Measurements from ENCODE around the gene CYTH2. TPM values are rescaled to one million over a fixed set of nuclear protein-coding genes. Genes with fewer than 3 reads are reported as not detected.

The CYTH2 gene
- polyA plus RNA-seq, 1 of the 3 experiments (the other 2 are of a cell fraction), result 69.5 TPM

GRCh38 chr19:48455171-48455907, 13.8 kb upstream of the CYTH2 start, which contains the start of gene KCNJ14:
KCNJ14 (plus strand) TSS chr19:48455574; CDS start chr19:48461725, 6,151 bp downstream.
- 91% methylated on average over 15 of the region's 16 CpGs for WGBS (ENCODE audit: low lambda C conversion rate)
- Histone ChIP-seq H3K36me3 (replicated peaks in 1 of 2; ENCODE audit: control insufficient read depth in 1 of 2, insufficient read depth in 2 of 2, low read length in 1 of 2) (peaks cover 21 to 34% of the 10 kb centered on the region in 2 experiments), H3K27ac (ENCODE audit: low read depth in 2 of 2, low read length in 1 of 2) (no peak within 1 kb of the TSS)

GRCh38 chr19:48455908-48456562, 13.1 kb upstream of the CYTH2 start:
- no peaks in the 10 kb centered on the region for H3K27me3 ChIP-seq (ENCODE audit: insufficient read depth)
- H4K20me1 ChIP-seq (ENCODE audit: insufficient read depth), result no peaks in the 10 kb centered on the region
- H3K4me2 ChIP-seq, result no peak overlapping the region
- H3K27ac ChIP-seq (ENCODE audit: low read depth in 2 of 2, low read length in 1 of 2), result no peak overlapping the region
- no peak overlapping the region for H3K4me3 ChIP-seq (ENCODE audit: low read depth in 2 of 2, low read length in 1 of 2)
- whole genome bisulfite sequencing (ENCODE audit: low lambda C conversion rate), result 100% methylated on average over 4 of the region's 11 CpGs
- H3K9me3 ChIP-seq, result no peaks in the 10 kb centered on the region
- no peaks in the 10 kb centered on the region for H3K9me2 ChIP-seq
- ChIA-PET POLR2A (interaction anchor here (1.1 kb wide), 1 partner anchor 10 kb away, joined by 3 read pairs; the partner anchor contains the start of gene GRWD1), CTCF (interaction anchor here (1.1 kb wide), 1 partner anchor 10 kb away, joined by 5 read pairs; the partner anchor contains the start of gene GRWD1)
- H3K79me2 ChIP-seq (ENCODE audit: insufficient read depth), result peaks cover 8% of the 10 kb centered on the region; the same call in 1 of the 2 replicates
- no peak overlapping the region for H2AFZ ChIP-seq (ENCODE audit: low read depth)
- no peak overlapping the region for H3K9ac ChIP-seq
- peak; percentile 26 for DNase-seq
- no peak for TF ChIP-seq RAD21 (IDR thresholded peaks at IDR 0.05; ENCODE audit: low read length)
- no peak for TF ChIP-seq SIN3A (IDR thresholded peaks at IDR 0.05; ENCODE audit: borderline replicate concordance, low read depth, low read length)
- no peak for TF ChIP-seq FOSL2 (IDR thresholded peaks at IDR 0.05; ENCODE audit: borderline replicate concordance, low read depth)
- TF ChIP-seq EP300 (IDR thresholded peaks at IDR 0.05; ENCODE audit: borderline replicate concordance in 1 of 2, low read depth in 1 of 2, low read length in 1 of 2), result no peak
- no peak for TF ChIP-seq CHD2 (IDR thresholded peaks at IDR 0.05; ENCODE audit: low read length, partially characterized antibody)
- no peak for TF ChIP-seq PBX3 (IDR thresholded peaks at IDR 0.05)
- TF ChIP-seq CTCF (IDR thresholded peaks at IDR 0.05), result no peak
- TF ChIP-seq EZH2phosphoT487 (IDR thresholded peaks at IDR 0.05; ENCODE audit: borderline replicate concordance, low read depth), result no peak
- peaks cover 10% of the 10 kb centered on the region for H3F3A ChIP-seq (replicated peaks; ENCODE audit: insufficient read depth)
- H3K4me1 ChIP-seq (ENCODE audit: control insufficient read depth in 1 of 2, insufficient read depth in 2 of 2, low read depth in 1 of 2, low read length in 1 of 2), result no peaks in the 10 kb centered on the region
- peaks cover 21 to 27% of the 10 kb centered on the region in 2 experiments for H3K36me3 ChIP-seq (replicated peaks in 1 of 2; ENCODE audit: control insufficient read depth in 1 of 2, insufficient read depth in 2 of 2, low read length in 1 of 2)

More at GRCh38 chr19:48455171-48455907, 13.8 kb upstream of the CYTH2 start, which contains the start of gene KCNJ14:
- Histone ChIP-seq H4K20me1 (ENCODE audit: insufficient read depth) (no peaks in the 10 kb centered on the region), H3K4me2 (no peak within 1 kb of the TSS), H3K27me3 (ENCODE audit: insufficient read depth) (no peaks in the 10 kb centered on the region), H3K4me1 (ENCODE audit: control insufficient read depth in 1 of 2, insufficient read depth in 2 of 2, low read depth in 1 of 2, low read length in 1 of 2) (no peaks in the 10 kb centered on the region), H3K9ac (no peak within 1 kb of the TSS), H3K9me3 (no peaks in the 10 kb centered on the region), H3K79me2 (ENCODE audit: insufficient read depth) (peaks cover 8% of the 10 kb centered on the region; the same call in 1 of the 2 replicates), H3K4me3 (ENCODE audit: low read depth in 2 of 2, low read length in 1 of 2) (no peak within 1 kb of the TSS), H3K9me2 (no peaks in the 10 kb centered on the region), H2AFZ (ENCODE audit: low read depth) (no peak within 1 kb of the TSS), H3F3A (replicated peaks; ENCODE audit: insufficient read depth) (peaks cover 10% of the 10 kb centered on the region)
- TF ChIP-seq JUND (IDR thresholded peaks at IDR 0.05) (no peak), USF1 (IDR thresholded peaks at IDR 0.05; ENCODE audit: borderline replicate concordance, low read depth) (no peak), ELF1 (IDR thresholded peaks at IDR 0.05) (no peak), IRF3 (IDR thresholded peaks at IDR 0.05; ENCODE audit: low read depth, low read length) (no peak)
- DNase-seq, result no peak
- CTCF ChIA-PET, result interaction anchor here (1.1 kb wide), 1 partner anchor 10 kb away, joined by 5 read pairs; the partner anchor contains the start of gene GRWD1
- POLR2A ChIA-PET, result interaction anchor here (1.1 kb wide), 1 partner anchor 9 kb away, joined by 3 read pairs; the partner anchor contains the start of gene GRWD1

Measured in SK-N-SH (cell line).